Heart right ventricle (tissue), 16 donors: ENCODE results near the gene TRDN. TPM values are rescaled to one million over a fixed set of nuclear protein-coding genes. Genes with fewer than 3 reads are reported as not detected.

ENCODE experiments used
- ATAC-seq, 8 donors: fragments of 200-7000 bp; cut with Tn5 transposase; one replicate each; pipeline ENCODE4 v1.9.1; 2020; ENCODE audit warnings: mild to moderate bottlenecking in 8 of 8, moderate library complexity in 8 of 8, moderate number of reproducible peaks in 1 of 8
- DNase-seq, 2 donors: peaks; one replicate each; pipeline ENCODE4 v3.0.0-alpha.2; 2020
- H3K27ac ChIP-seq, 10 donors: fragments of 200-600 bp; sonication (generic) in 2 of 10; one replicate each; pipeline versions ENCODE4 v1.5.0 to v1.8.0; 2020 to 2022; ENCODE audit warnings: mild to moderate bottlenecking in 3 of 10
- H3K27me3 ChIP-seq, 7 donors: fragments of 200-600 bp; one replicate each; pipeline ENCODE4 v1.8.0; 2021 to 2022; ENCODE audit warnings: mild to moderate bottlenecking in 2 of 7
- H3K36me3 ChIP-seq, 9 donors: fragments of 200-600 bp; sonication (generic) in 1 of 9; one replicate each; pipeline versions ENCODE4 v1.5.0 to v1.8.0; 2020 to 2022; ENCODE audit warnings: mild to moderate bottlenecking in 2 of 9
- H3K4me1 ChIP-seq, 9 donors: fragments of 200-600 bp; sonication (generic) in 1 of 9; one replicate each; pipeline versions ENCODE4 v1.5.0 to v1.8.0; 2020 to 2022; ENCODE audit warnings: mild to moderate bottlenecking in 4 of 9
- H3K4me3 ChIP-seq, 10 donors: fragments of 200-600 bp; sonication (generic) in 2 of 10; one replicate each; pipeline versions ENCODE4 v1.5.0 to v1.8.0; 2020 to 2022; ENCODE audit warnings: mild to moderate bottlenecking in 7 of 10, moderate library complexity in 2 of 10
- H3K9me3 ChIP-seq, 11 donors: fragments of 200-600 bp in 10 of 11; sonication (generic) in 2 of 11; one replicate each; pipeline versions ENCODE4 v1.5.0 to v1.8.0; 2013 to 2022; ENCODE audit warnings: mild to moderate bottlenecking in 2 of 11, control low read depth in 1 of 11, moderate library complexity in 1 of 11
- WGBS, 2 donors: extraction: QIAGEN DNeasy Blood & Tissue Kit; methylation state at CpG; one replicate each; pipeline ENCODE4 v1.1.7; 2013; ENCODE audit warnings: inconsistent platforms in 1 of 2; 5-methylcytosine and 5-hydroxymethylcytosine counted together
- intact Hi-C, 10 donors: fragments of 100-400 bp; cut with DNase I; formaldehyde crosslinking; loops; one replicate each; pipeline versions ENCODE4 v1.11.1 to v1.14.2; 2022
- polyA plus RNA-seq, 2 donors: library from polyadenylated mRNA; stranded (reverse); fragments of 200-250 nt; gene quantifications; one replicate each; pipeline ENCODE4 v1.2.3, GENCODE V29; 2013
- total RNA-seq, 10 donors: library from RNA; stranded (reverse); fragmentation: NEBNext Ultra II Directional in 3 of 10; extraction: Animal tissue kit (Norgen Biotek cat#: 25700) in 3 of 10; gene quantifications; one replicate each; pipeline versions ENCODE4 v1.2.1 to v1.2.4, GENCODE V29; 2021 to 2023
- TF ChIP-seq, protein P1 (sequence below), 9 donors: fragments of 200-600 bp; sonication (generic) in 2 of 9; IDR thresholded peaks; one replicate each; pipeline versions ENCODE4 v1.5.0 to v1.8.0; 2021 to 2022; ENCODE audit warnings: antibody characterized with exemption in 9 of 9, mild to moderate bottlenecking in 5 of 9, moderate library complexity in 1 of 9
- donor health status: Arrhythmogenic right ventricular cardiomyopathy.
- donor health status: ischemic (EF 13 %, LVEDD 7.1; RV severe dilation, severe dysfunction).
- donor health status: healthy with polysubstance abuse.
- donor health status: DM: no; HTN: yes; CAD: no.
- donor health status: DM: no; HTN: no; CAD: no.
- donor health status: ischemic (EF 25% LVEDD 6.9; RV normal size, moderate dysfunction).
- donor health status: ischemic (EF 25% LVEDD 5.7; RV mildly dilated, moderate dysfunction).
- donor health status: healthy.
- donor health status: DM: yes; HTN: yes; CAD: no.
- donor health status: Ischemic cardiomyopathy.
- donor health status: ischemic (EF 35%, LVEDD 5.7; RV mildly dilated, moderate dysfunction).
- donor health status: nonischemic (EF 11% LVEDD 7.7; RV severe dilation, severe dysfunction).
- donor health status: DM: yes; HTN: yes; CAD: no.
- donor health status: PGD.
- donor health status: ischemic (EF 29% LVEDD 5.4; RV normal size, mild dysfunction).
- donor health status: nonischemic (EF 23%, LVEDD 6.1; RV moderate dilation, normal function).

TRDN gene
- total and polyA plus RNA-seq, 12 donors, result 37.6 to 1,141 (median 437) TPM

DNA sequence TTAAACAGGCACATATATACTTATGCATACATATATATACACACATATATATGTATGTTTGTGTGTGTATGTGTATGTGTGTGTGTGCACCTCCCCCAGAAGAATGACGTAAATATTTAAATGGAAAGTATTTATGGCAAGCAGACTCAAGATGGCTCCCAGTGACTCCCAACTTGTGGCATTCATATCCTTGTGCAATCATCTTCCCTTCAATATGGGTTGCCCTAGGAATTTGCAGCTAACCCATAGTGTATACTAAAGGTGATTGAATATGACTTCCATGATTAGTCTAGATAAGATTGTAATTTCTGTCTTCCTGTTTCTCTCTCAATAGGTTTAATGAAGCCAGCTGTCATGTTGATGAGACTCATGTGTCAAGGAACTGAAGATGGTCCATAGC is 127.6 kb downstream of the TRDN start:
- H3K9me3 ChIP-seq, result no peaks in the 10 kb centered on the region

DNA sequence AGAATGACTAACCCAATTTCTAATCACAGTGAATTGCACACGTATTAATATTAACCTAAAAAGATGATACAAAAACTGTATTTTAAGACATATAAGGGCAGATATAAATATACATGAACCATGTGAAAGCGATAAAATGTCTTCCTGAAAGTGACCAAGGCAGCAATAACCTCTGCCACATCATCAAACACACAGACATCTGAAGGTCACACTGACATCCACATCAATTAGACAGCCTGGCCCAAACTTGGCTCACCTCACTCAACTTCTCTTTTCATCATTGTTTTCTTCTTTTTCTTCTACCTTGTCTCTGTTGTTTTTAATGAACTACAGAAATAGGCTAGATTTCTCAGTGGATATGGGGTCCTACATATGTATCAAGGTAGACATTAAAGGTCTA is 128.5 kb downstream of the TRDN start:
- H3K4me1 ChIP-seq, result peaks cover 0 to 4% (median 0%) of the 10 kb centered on the region in 9 donors
- WGBS, 2 donors, result 33 to 70% methylated on average over 2 of the region's 2 CpGs
- no peak overlapping the region for H3K4me3 ChIP-seq
- H3K9me3 ChIP-seq, result no peaks in the 10 kb centered on the region
- intact Hi-C loops, result loop anchor here in 1 of 10 donors (10.0 kb wide), 1 partner anchor 207 kb away; no protein-coding TSS in a partner anchor
- ATAC-seq (peak in 2 of 8 donors; percentile 33 to 53), DNase-seq (no peak)
- H3K27ac ChIP-seq, result peak overlapping the region in 2 of 10 donors; percentile 10 to 19
- no peaks in the 10 kb centered on the region for H3K27me3 ChIP-seq
- TF ChIP-seq, protein P1, sequence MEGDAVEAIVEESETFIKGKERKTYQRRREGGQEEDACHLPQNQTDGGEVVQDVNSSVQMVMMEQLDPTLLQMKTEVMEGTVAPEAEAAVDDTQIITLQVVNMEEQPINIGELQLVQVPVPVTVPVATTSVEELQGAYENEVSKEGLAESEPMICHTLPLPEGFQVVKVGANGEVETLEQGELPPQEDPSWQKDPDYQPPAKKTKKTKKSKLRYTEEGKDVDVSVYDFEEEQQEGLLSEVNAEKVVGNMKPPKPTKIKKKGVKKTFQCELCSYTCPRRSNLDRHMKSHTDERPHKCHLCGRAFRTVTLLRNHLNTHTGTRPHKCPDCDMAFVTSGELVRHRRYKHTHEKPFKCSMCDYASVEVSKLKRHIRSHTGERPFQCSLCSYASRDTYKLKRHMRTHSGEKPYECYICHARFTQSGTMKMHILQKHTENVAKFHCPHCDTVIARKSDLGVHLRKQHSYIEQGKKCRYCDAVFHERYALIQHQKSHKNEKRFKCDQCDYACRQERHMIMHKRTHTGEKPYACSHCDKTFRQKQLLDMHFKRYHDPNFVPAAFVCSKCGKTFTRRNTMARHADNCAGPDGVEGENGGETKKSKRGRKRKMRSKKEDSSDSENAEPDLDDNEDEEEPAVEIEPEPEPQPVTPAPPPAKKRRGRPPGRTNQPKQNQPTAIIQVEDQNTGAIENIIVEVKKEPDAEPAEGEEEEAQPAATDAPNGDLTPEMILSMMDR (IDR thresholded peaks at IDR 0.05), result no peak
- H3K36me3 ChIP-seq, result no peaks in the 10 kb centered on the region

More for the DNA sequence above, 127.6 kb downstream of the TRDN start:
- WGBS, 2 donors, result 3 to 44% methylated on average over 1 of the region's 1 CpG
- Histone ChIP-seq H3K27me3 (no peaks in the 10 kb centered on the region), H3K27ac (no peak overlapping the region), H3K4me3 (no peak overlapping the region), H3K4me1 (peaks cover 0 to 4% (median 0%) of the 10 kb centered on the region in 9 donors), H3K36me3 (no peaks in the 10 kb centered on the region)
- TF ChIP-seq, protein P1 (IDR thresholded peaks at IDR 0.05), result no peak
- no peak for DNase-seq
- ATAC-seq, result peak in 1 of 8 donors; percentile 12
- intact Hi-C loops, result loop anchor here in 1 of 10 donors (10.0 kb wide), 1 partner anchor 206 kb away; no protein-coding TSS in a partner anchor

DNA sequence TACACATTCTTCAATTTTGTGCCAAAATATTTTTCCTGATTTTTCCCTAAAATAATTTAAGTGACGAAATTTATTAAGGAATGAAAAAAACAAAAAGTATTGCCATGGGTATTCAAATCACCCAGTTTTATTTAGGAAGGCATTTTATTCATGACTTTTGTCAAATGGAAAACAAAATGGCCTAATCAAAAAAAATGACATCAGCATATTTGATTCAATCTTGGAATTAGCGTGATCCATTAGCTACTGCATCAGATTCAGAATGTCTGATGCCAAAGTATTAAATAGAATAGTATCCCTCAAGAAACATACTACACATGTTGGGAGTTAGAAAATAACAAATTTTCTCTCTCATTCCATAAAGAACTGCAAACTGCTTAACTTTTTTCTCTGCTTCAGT is 129.2 kb downstream of the TRDN start:
- WGBS, 2 donors, result 47 to 72% methylated on average over 2 of the region's 2 CpGs
- no peak for DNase-seq
- H3K27ac ChIP-seq, result no peak overlapping the region
- H3K9me3 ChIP-seq, result no peaks in the 10 kb centered on the region
- no peaks in the 10 kb centered on the region for H3K27me3 ChIP-seq
- TF ChIP-seq, protein P1 (IDR thresholded peaks at IDR 0.05), result no peak
- intact Hi-C loops, result loop anchor here in 1 of 10 donors (10.0 kb wide), 1 partner anchor 207 kb away; no protein-coding TSS in a partner anchor
- peaks cover 0 to 4% (median 0%) of the 10 kb centered on the region in 9 donors for H3K4me1 ChIP-seq
- H3K36me3 ChIP-seq, result no peaks in the 10 kb centered on the region
- no peak overlapping the region for H3K4me3 ChIP-seq
- no peak for ATAC-seq

DNA sequence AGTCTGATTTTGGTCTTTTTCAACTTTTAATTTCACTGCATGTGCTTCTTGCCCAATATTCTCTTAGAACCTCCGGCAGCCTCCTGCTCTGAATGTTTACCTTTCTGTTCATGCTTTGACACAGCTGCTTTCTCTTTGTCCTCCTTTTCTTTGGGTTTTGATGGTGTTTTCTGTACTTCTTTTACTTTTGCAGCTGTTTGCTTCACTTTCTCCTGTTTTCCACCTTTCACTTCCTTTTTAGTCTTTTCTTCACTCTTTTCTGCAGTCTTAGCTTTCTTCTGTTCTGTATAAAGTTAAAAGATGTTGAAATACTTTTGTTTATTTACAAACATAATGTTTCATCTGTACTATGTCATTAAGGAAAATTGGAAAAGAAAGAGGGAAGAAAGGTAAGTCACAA is 133.1 kb downstream of the TRDN start:
- no peak overlapping the region for H3K27ac ChIP-seq
- intact Hi-C loops, result loop anchor here in 1 of 10 donors (10.0 kb wide), 1 partner anchor 211 kb away; no protein-coding TSS in a partner anchor
- no peak overlapping the region for H3K4me3 ChIP-seq
- H3K27me3 ChIP-seq, result no peaks in the 10 kb centered on the region
- H3K4me1 ChIP-seq, result no peaks in the 10 kb centered on the region
- H3K36me3 ChIP-seq, result no peaks in the 10 kb centered on the region
- WGBS, 2 donors, result 82 to 85% methylated on average over 1 of the region's 1 CpG
- ATAC-seq, result no peak
- no peak for DNase-seq
- no peaks in the 10 kb centered on the region for H3K9me3 ChIP-seq
- TF ChIP-seq, protein P1 (IDR thresholded peaks at IDR 0.05), result no peak
